BJ (cell line): ENCODE measurements around the gene LYST. TPM values are rescaled to one million over a fixed set of nuclear protein-coding genes. Genes with fewer than 3 reads are reported as not detected.
"Not testable (repeated sequence)": the region's sequence is repeated elsewhere in the genome, so short reads cannot be mapped to it uniquely, and the experiment has no call there.

Source experiments
- CTCF ChIA-PET: fragments of 350-600 bp; formaldehyde crosslinking; extraction: SDS; loops from one replicate; lab custom pipeline; 2021; ENCODE audit warnings: antibody characterized with exemption, inconsistent platforms; lab: Yijun Ruan, JAX
- POLR2A ChIA-PET: fragments of 300-600 bp; sonication (Branson Sonifier 250); formaldehyde crosslinking; extraction: SDS; loops from one replicate; lab custom pipeline; 2021; ENCODE audit warnings: antibody characterized with exemption; lab: Charles Lee
- DNase-seq: peaks from one replicate; pipeline ENCODE4 v3.0.0-alpha.2; 2011; ENCODE audit warnings: low read depth
- H3K27me3 ChIP-seq: 2 replicates; pipeline ENCODE4 v1.6.0; 2011; ENCODE audit warnings: low read length; ENCODE audit not compliant: control insufficient read depth, insufficient read depth
- H3K36me3 ChIP-seq: 2 replicates; pipeline ENCODE4 v1.5.1; 2011; ENCODE audit warnings: low read length; ENCODE audit not compliant: control insufficient read depth, insufficient read depth
- H3K4me3 ChIP-seq: 2 replicates; pipeline ENCODE4 v1.5.1; 2011; ENCODE audit warnings: low read depth, mild to moderate bottlenecking, control low read depth, low read length
- CTCF ChIP-seq: IDR thresholded peaks from 2 replicates; pipeline ENCODE4 v1.5.1; 2011; ENCODE audit warnings: low read depth, mild to moderate bottlenecking, control low read depth, inconsistent platforms, low read length, moderate library complexity; ENCODE audit not compliant: insufficient read depth
- polyA plus RNA-seq: library from polyadenylated mRNA; depleted of rRNA; stranded (reverse); fragments of >200 nt; gene quantifications from 2 replicates; pipeline ENCODE4 v1.2.3, GENCODE V29; 2011

Gene LYST
- polyA plus RNA-seq, 1 experiment: 7.2 TPM

GRCh38 chr1:235642011-235642942 is 224.4 kb downstream of the LYST start:
- POLR2A ChIA-PET: no interaction called here
- peaks cover 6% of the 10 kb centered on the region for H3K27me3 ChIP-seq
- no peak overlapping the region for H3K4me3 ChIP-seq
- H3K36me3 ChIP-seq: no peaks in the 10 kb centered on the region
- no peak for TF ChIP-seq CTCF
- DNase-seq: no peak
- CTCF ChIA-PET: no interaction called here

DNA sequence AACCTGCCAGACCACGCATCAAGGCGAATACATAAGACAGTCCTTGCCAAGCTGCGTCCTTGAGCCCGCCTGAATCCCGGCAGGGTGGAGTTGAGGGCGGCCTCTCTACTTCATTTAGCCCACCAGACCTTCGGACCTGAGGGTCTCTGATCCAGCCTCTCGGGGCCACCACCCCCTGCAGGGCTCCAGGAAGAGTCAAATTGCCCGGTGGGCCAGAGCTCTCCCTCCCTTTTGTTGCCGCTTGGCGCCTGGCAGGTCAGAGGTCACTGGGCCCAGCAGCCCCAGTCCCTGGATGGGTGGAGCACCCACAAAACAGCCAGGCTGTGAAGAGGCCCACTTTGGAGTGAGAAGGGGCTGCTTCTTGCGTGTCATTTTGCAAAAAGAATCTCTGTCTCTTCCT is 226.1 kb downstream of the LYST start:
- CTCF ChIA-PET: no interaction called here
- POLR2A ChIA-PET: no interaction called here
- H3K36me3 ChIP-seq: no peaks in the 10 kb centered on the region
- H3K27me3 ChIP-seq: peaks cover 5% of the 10 kb centered on the region
- TF ChIP-seq CTCF: no peak
- DNase-seq: no peak
- H3K4me3 ChIP-seq: no peak overlapping the region

DNA sequence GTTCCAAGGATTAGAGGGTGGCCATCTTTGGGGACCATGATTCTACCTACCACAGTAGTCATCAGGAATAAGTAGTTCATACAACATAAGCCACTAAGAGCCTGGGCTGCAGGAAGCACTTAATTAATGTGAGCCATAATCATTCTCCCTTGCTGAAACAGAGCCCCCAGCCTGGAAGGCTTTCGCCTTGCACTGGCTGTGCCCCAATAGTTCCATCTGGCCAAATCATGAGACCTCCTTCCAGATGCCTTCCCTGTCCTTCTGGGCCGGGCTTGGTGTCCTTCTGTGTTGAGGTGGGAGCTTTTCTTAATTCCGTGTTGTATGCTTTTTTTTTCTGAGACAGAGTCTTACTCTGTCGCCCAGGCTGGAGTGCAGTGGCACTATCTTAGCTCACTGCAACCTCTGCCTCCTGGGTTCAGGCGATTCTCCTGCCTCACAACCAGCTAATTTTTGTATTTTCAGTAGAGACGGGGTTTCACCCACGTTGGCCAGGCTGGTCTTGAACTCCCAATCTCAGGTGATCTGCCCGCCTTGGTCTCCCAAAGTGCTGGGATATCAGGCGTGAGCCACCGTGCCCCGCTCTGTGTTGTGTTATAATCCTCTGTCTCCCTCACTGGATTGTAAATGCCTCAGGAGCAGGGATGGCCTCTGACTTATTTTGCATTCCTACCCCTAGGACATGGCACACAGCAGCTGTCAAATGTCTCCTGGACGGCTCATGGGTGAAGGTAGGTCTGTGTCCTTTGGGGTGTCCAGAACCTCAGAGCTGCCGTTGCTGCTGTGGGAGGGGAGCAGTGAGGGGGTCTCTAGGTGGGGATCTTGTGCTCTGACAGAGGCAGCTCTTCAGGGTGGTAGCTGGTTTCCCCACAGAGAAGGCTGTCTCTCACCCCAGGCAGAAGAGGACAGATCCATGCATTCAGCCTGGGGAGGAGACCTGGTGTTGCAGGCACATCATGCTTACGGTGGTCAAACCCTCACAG is 227.2 kb downstream of the LYST start:
- TF ChIP-seq CTCF: no peak
- Histone ChIP-seq H3K4me3 (no peak overlapping the region), H3K27me3 (peaks cover 2% of the 10 kb centered on the region; the same call in 1 of the 2 replicates), H3K36me3 (no peaks in the 10 kb centered on the region)
- CTCF ChIA-PET: no interaction called here
- DNase-seq: no peak
- POLR2A ChIA-PET: no interaction called here

DNA sequence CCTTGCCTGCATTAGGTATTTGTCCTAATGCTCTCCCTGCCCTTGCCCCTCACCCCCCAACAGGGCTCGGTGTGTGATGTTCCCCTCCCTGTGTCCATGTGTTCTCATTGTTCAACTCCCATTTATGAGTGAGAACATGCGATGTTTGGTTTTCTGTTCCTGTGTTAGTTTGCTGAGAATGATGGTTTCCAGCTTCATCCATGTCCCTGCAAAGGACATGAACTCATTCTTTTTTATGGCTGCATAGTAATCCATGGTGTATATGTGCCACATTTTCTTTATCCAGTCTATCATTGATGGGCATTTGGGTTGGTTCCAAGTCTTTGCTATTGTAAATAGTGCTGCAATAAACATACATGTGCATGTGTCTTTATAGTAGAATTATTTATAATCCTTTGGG is 228.1 kb downstream of the LYST start:
- CTCF ChIA-PET, H3K36me3 ChIP-seq, H3K27me3 ChIP-seq, H3K4me3 ChIP-seq, DNase-seq: not testable (repeated sequence)
- POLR2A ChIA-PET: interaction anchor here (0.6 kb wide), 1 partner anchor 20 kb away, joined by 5 read pairs; no protein-coding TSS in a partner anchor

DNA sequence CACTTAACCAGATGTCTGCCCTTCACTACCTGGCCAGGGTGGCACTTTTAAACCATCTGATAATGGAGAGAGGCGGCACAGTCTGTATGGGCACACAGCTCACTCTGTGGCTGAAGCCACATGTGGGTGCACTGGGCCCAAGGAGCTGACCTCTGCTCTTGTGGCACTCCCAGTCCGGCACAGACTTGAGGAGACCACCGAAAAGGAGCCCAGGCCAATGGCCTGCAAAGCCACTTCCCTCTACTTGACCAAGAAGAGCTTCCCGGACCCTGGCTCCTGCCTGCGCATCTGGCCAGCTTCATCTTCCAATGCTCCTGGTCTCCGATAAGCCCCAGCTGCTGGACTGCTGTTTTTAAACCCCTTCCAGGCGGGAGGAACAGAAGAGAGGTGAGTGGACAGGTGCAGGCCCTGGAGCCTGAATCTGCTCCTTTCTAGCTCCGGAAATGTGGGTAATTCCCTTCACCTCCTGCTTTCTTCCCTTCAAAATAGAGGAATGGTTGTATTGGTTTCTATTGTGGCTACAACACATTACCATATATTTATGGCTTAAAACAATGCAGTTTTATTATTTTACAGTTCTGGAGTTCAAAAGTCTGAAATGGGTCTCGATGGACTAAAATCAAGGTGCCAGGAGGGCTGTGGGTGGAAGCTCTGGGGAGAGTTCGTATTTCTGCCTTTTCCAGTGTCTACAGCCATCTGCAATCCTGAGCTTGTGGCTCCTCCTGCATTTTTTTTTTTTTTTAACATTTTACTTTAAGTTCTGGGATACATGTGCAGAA is 228.8 kb downstream of the LYST start:
- peaks cover 2% of the 10 kb centered on the region; the same call in 1 of the 2 replicates for H3K27me3 ChIP-seq
- H3K4me3 ChIP-seq: no peak overlapping the region
- H3K36me3 ChIP-seq: no peaks in the 10 kb centered on the region
- no peak for TF ChIP-seq CTCF
- no peak for DNase-seq
- POLR2A ChIA-PET: interaction anchor here (0.5 to 0.6 kb wide), 2 partner anchors 21 to 142 kb away, joined by 5 to 8 read pairs; no protein-coding TSS in a partner anchor
- CTCF ChIA-PET: no interaction called here
